ENCODE data around the gene LGALS9.

DNA sequence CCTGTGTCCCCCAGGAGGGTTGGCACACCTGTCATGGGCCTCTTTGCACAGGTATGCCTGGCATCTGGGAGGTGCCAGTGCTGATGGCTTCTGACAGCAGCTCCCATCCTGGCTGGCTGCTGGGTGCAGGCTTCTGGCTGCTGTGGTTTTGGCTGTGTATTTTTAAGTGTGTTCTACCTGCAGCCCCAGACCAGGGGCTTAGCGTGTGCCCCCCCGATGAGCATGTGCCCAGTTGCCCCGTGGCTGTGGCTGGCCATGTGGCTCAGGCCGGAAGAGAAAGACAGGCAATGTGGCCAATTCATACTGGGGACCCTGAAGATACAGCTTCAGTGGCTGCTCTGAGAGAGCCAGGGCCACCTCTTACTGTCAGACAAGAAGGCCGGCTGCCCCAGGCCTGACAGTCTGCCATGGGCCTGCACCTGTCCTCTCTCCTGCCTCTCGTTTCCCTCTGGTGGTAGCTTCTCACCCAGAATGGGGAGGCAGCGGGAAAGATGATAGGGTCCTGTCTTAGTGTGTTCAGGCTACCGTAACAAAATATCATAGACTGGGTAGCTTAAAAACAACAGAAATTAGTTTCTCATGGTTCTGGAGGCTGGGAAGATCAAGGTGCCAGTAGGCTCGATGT, 37.6 kb upstream of the LGALS9 start:
- TF ChIP-seq, protein P1, sequence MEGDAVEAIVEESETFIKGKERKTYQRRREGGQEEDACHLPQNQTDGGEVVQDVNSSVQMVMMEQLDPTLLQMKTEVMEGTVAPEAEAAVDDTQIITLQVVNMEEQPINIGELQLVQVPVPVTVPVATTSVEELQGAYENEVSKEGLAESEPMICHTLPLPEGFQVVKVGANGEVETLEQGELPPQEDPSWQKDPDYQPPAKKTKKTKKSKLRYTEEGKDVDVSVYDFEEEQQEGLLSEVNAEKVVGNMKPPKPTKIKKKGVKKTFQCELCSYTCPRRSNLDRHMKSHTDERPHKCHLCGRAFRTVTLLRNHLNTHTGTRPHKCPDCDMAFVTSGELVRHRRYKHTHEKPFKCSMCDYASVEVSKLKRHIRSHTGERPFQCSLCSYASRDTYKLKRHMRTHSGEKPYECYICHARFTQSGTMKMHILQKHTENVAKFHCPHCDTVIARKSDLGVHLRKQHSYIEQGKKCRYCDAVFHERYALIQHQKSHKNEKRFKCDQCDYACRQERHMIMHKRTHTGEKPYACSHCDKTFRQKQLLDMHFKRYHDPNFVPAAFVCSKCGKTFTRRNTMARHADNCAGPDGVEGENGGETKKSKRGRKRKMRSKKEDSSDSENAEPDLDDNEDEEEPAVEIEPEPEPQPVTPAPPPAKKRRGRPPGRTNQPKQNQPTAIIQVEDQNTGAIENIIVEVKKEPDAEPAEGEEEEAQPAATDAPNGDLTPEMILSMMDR (IDR thresholded peaks at IDR 0.05; ENCODE audit: poor library complexity) = no peak
- TF ChIP-seq EZH2phosphoT487 (IDR thresholded peaks at IDR 0.05; ENCODE audit: low read depth, severe bottlenecking, unreplicated experiment) (no peak), EZH2 (IDR thresholded peaks at IDR 0.05; ENCODE audit: borderline replicate concordance) (no peak)
